Suppressor macrophage treated with lipopolysaccharide for 1 hour (primary cell): ENCODE measurements around the gene SP4.
"Not testable (repeated sequence)": the region's sequence is repeated elsewhere in the genome, so short reads cannot be mapped to it uniquely, and the experiment has no call there.

ENCODE experiments used
- DNase-seq, 3 donors: peaks; one replicate each; pipeline ENCODE4 v3.0.0-alpha.2; 2020 to 2022

The SP4 gene

GRCh38 chr7:21532485-21532884 lies 104.6 kb downstream of the SP4 start:
- not testable (repeated sequence) for DNase-seq

- not testable (repeated sequence) for DNase-seq
Measured at GRCh38 chr7:21533646-21534045, 105.8 kb downstream of the SP4 start.

GRCh38 chr7:21536445-21537118 lies 108.7 kb downstream of the SP4 start:
- not testable (repeated sequence) for DNase-seq

- peak; percentile 57 to 89 (median 83) for DNase-seq
Measured at GRCh38 chr7:21538936-21539495, 111.1 kb downstream of the SP4 start.

GRCh38 chr7:21542891-21543527 lies 115.1 kb downstream of the SP4 start, which contains the start of gene DNAH11:
DNAH11 (plus strand) TSS chr7:21543039; CDS start chr7:21543246, 207 bp downstream.
- DNase-seq = peak; percentile 62 to 85 (median 75)

- DNase-seq = peak in 1 of 3 donors; percentile 20
Measured at GRCh38 chr7:21543528-21544302, 115.8 kb downstream of the SP4 start.

- DNase-seq = no peak
Measured at GRCh38 chr7:21544303-21544656, 116.4 kb downstream of the SP4 start.

- no peak for DNase-seq
Measured at GRCh38 chr7:21544715-21545114, 116.8 kb downstream of the SP4 start.

GRCh38 chr7:21547501-21547900 lies 119.6 kb downstream of the SP4 start:
- DNase-seq = peak; percentile 31 to 68 (median 56)

- DNase-seq = no peak
Measured at GRCh38 chr7:21548491-21548890, 120.6 kb downstream of the SP4 start.

GRCh38 chr7:21550076-21550475 lies 122.2 kb downstream of the SP4 start:
- DNase-seq = no peak

- DNase-seq = no peak
Measured at GRCh38 chr7:21550821-21551531, 123.1 kb downstream of the SP4 start.

- no peak for DNase-seq
Measured at GRCh38 chr7:21562385-21562784, 134.5 kb downstream of the SP4 start.
